HG03064 (cell line): Measurements from ENCODE around the gene OGFOD3.
"Not testable (repeated sequence)": the region's sequence is repeated elsewhere in the genome, so short reads cannot be mapped to it uniquely, and the experiment has no call there.

Source experiments
- ATAC-seq: cut with Tn5 transposase; IDR thresholded peaks from one replicate; pipeline ENCODE4 v1.9.1; 2021; ENCODE audit warnings: low read depth; ENCODE audit not compliant: unreplicated experiment

The OGFOD3 gene

DNA sequence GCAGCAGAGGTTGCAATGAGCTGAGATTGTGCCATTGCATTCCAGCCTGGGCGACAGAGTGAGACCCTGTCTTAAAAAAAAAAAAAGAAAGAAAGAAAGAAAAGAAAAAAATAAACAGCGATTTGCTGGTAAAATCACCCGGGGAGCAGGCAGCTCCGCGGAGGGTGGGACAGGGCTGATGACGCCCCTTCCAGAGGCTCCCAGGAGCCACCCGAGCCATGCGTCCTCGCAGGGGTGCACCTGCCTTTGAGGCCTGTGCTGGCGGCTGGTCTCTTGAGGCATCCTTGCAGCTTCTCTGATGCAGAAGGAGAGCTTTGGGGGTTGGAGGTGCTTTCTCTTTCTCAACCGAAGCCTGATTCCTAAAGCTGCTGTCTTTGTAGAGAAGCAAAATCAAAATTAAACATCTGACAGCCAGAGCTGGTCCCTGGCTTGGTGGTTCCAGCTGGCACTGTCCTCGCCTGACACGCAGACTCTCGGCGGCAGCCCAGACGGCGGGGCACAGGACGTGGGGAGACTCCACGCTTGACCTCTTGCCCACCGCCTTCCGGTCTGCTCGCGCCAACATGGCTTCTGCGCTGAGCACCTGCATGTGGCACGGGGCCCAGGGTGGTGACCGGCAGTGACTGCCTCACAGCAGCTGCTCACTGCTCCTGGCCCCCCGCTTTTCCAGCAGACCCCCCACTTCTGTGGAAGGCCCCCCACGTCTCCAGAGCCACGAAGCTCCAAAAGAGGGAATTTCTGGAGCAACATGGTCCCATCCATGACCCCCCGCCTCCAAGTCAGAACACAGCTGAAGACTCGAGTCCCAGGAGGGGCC is 40.3 kb downstream of the OGFOD3 start:
- no peak for ATAC-seq

DNA sequence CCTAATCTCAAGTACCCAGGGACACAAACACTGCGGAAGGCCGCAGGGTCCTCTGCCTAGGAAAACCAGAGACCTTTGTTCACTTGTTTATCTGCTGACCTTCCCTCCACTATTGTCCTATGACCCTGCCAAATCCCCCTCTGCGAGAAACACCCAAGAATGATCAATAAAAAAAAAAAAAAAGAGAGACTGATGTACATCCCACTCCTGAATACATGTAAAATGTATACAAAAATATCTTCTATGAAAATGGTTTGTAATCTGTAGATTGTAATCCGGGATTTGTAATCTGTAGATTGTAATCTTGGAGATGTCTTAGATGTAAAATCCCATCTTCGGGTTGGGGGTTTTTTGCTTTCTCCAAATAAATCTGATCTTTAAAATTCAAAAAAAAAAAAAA is 41.1 kb downstream of the OGFOD3 start:
- not testable (repeated sequence) for ATAC-seq

DNA sequence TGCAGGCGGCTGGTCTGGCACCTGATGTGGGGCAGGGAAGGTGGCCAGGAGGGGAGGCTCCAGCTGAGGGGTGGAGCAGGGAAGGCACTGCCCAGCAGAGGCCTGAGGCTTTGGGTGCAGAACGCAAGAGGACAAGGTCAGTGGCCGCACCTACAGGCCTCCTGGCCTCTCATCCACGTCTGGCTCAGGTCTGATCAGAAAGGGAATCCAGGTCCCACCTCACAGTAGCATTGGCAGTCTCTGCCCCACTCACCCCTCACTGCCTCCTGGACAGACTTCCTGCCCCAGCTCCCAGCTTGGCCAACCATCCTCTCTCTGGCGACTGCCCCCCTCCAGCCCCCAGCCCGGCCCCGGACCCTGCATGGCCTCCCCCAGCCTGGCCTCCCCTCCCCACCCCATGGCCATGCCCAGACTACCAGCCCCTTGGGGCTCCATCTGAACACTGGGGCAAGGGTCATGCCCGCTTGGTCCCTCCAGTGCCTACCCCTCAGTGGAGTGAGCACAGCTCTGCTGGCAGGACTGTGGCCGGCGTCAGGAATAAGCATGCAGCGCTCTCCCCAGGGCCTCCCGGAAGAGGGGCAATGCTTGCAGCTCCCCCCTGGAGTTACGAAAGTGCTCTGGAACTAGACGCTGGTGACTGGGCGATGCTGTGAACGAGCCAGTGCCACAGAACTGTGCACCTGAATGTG is 42.2 kb downstream of the OGFOD3 start:
- no peak for ATAC-seq

DNA sequence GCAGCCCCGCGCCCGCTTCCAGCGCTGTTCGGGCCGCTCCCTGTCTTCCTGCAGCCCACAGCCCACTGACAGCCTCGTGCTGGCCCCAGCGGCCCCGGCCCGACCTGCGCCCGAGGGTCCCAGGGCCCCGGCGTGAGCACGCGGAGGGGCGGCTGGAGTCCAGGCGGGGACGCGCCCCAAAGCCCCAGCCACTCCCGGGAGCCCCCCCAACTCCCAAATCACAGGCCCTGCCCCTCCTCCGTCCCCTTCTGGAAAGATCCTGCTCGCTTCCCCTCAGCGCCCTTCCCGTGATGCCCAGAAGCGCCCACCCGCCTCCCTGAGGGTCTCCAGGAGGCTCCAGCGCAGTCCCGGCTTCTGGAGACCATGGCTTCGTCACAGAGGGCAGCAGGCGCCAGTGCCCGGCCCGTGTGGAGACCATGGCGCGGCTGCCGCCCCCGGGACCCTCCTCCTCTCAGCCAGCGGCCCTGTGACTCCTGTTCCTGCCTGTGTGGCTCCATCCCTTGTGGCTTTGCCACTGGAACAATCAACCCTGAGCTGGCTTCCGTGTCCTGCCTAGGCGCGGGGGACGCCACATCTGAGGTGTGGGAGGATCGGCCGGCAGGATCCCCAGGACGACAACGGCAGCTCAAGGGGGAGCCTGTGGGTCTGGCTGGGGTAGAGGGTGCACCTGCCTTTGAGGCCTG is 42.9 kb downstream of the OGFOD3 start:
- ATAC-seq = no peak

DNA sequence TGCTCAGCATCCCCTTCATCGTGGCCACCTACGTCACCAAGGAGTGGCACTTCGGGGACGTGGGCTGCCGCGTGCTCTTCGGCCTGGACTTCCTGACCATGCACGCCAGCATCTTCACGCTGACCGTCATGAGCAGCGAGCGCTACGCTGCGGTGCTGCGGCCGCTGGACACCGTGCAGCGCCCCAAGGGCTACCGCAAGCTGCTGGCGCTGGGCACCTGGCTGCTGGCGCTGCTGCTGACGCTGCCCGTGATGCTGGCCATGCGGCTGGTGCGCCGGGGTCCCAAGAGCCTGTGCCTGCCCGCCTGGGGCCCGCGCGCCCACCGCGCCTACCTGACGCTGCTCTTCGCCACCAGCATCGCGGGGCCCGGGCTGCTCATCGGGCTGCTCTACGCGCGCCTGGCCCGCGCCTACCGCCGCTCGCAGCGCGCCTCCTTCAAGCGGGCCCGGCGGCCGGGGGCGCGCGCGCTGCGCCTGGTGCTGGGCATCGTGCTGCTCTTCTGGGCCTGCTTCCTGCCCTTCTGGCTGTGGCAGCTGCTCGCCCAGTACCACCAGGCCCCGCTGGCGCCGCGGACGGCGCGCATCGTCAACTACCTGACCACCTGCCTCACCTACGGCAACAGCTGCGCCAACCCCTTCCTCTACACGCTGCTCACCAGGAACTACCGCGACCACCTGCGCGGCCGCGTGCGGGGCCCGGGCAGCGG is 43.6 kb downstream of the OGFOD3 start:
- no peak for ATAC-seq

DNA sequence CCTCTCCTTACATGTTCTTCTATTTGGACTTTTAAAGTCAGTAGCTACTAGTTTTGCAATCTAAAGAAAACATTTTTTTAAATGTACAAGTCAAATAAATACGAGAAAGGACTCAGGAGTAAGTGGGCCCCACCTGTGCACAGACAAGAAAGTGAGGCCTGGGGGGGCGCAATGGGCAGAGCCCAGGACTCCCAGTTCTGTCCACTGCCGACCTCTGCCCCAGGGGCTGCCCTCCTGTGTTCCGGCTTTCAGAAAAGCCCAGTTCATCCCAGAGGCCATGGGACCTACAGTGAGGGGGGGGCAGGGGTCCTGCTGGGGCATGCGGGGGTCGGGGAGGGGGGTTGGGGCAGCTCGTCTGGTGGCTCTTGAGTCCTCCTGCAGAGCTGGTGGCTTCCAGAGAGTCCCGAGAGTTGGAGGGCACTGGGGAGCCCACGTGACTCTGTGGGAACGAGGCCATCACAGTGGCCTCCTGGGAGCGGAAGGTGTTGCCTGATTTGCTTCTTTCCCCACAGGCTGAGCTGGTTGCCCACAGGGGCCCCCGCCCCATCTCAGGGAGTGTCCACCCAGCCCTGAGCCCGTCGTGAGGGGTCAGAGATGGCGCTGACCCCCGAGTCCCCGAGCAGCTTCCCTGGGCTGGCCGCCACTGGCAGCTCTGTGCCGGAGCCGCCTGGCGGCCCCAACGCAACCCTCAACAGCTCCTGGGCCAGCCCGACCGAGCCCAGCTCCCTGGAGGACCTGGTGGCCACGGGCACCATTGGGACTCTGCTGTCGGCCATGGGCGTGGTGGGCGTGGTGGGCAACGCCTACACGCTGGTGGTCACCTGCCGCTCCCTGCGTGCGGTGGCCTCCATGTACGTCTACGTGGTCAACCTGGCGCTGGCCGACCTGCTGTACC is 44.4 kb downstream of the OGFOD3 start:
- ATAC-seq = no peak

DNA sequence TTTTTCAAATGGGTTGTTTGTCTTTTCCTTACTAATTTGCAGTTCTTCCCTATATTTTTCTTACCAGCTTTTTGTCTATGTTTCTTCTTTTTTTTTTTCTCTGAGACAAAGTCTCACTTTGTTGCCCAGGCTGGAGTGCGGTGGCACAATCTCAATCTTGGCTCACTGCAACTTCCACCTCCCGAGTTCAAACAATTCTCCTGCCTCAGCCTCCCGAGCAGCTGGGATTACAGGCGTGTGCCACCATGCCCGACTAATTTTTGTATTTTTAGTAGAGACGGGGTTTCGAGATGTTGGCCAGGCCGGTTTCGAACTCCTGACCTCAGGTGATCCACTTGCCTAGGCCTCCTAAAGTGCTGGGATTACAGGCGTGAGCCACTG is 45.3 kb downstream of the OGFOD3 start:
- ATAC-seq = not testable (repeated sequence)

DNA sequence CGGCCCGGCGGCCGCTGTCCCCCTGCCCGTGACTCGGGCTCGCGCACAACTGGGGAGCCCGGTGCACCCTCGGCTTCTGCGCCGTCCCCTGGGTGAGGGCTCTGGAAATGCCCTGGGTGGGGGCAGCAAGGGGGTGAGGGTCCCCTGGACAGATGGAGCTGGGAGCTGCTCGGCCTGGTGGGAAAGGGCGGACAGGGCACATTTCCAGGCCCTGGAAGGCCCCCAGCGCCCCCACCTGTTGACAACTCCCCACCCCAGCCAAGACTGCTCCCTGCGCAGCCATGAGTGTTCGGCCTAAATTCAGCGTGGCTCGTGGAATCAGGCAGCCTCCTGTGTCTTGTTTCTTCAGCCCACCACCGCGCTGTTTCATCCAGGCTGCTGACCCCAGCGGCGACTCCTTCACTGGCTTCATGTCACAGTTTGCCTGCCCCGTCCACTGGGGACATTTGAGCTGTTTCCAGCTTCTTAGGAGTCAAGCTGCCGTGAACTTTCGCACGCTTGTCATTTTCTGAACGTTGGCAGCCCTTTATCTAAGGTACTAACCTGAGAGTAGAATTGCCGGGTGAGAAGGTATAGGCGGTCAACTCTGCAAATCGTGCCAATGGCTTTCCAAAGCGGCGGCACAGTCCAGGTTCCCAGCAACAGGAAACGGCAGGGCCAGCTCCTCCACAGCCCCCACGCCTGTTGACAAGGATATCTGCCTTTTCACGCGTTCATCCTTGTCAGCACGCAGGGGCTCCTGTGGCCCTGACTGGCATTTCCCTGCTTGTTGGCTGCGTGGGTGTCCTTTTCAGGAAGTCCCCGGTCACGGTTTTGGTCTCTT is 45.9 kb downstream of the OGFOD3 start:
- no peak for ATAC-seq

DNA sequence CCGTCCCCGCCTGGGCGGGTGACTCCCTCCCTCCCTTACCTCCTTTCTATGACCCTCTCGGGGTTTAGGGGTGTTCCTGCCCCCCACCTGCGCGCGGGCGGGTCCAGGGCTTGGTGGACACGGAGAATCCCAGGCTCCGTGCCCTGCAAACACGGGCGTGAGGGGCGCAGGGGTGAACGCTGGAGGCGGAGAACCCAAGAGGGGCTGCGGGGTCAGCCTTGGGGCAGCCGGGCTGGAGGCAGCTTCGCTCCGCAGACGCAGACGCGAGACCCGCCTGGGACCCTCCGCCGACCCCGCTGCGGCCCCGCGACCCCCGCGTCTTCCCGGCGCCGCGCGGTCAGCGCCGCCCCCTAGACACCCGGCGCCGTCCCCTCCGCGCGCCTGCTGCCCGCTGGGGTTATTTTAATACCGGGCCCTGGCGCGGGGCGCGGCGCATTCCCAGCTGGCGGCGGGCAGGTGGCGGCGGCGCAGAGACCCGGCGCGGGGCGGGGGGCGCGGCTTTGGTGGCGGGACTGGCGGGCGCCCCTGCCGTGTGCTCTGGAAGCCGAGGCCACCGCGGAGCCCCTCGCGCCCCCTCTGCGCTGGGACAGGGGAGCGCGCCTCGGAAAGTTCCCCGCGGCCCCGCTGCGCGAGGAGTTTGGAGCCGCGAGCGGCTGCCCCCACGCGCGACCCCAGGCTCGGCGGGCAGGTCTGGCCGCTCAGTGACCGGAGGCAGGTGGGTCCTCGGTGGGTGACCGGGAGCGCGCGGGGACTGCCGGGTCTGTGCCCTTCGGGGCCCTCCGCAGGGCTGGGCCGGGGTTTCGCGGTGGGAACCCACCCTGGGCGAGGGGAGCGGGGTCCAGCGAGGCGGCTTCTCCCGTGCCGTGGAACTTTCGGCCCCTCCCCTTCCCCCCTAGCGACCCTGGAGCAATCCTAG is 46.8 kb downstream of the OGFOD3 start, which contains the start of gene UTS2R:
UTS2R (plus strand) TSS at position 433 of the 916 bp plus-strand sequence. CDS start 2,560 bp downstream, outside the sequence.
- ATAC-seq = no peak

DNA sequence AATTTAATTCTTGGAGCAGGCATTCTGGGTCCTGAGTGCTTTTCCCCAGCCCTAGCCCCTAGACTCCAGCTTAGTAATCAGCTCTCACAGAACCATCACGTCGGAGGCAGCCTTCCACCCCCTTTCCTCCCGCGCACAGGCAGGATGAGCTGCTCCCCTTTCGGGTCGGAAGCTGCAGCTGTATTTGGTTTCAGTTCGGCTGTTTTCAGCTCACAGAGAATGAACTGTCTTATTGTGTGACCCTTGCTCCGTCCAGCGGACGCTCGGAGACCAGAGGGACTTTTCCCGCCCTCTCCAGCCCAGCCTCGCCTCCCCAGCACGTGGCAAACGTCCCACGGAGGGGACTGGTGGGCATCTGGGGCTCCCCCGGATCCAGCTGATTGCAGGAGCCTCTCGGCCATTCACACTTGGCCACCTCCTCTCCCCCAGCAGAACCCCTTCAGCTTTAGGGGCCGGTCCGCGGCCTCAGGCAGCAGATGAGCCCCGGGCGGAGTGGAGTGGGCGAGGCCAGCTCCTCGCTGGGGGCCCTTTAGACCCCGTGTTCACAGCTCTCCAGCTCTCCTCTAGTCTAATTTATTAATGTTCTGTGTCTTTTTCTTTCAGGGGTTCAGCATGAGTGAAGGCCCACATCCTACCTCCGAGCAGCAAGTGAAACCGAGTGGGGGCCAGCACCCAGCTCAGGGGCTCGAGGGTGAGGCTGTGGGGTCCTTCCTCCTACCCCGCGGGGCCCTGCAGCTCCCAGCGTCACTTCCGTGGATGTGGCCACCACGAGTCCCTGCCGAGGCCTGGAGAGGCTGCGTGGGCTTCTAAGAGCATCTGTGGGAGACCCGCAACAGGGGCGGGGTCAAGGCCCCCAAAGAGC is 47.7 kb downstream of the OGFOD3 start:
- ATAC-seq = no peak

- no peak for ATAC-seq
Observed at GRCh38 chr17:82369211-82369610, 49.2 kb downstream of the OGFOD3 start.

DNA sequence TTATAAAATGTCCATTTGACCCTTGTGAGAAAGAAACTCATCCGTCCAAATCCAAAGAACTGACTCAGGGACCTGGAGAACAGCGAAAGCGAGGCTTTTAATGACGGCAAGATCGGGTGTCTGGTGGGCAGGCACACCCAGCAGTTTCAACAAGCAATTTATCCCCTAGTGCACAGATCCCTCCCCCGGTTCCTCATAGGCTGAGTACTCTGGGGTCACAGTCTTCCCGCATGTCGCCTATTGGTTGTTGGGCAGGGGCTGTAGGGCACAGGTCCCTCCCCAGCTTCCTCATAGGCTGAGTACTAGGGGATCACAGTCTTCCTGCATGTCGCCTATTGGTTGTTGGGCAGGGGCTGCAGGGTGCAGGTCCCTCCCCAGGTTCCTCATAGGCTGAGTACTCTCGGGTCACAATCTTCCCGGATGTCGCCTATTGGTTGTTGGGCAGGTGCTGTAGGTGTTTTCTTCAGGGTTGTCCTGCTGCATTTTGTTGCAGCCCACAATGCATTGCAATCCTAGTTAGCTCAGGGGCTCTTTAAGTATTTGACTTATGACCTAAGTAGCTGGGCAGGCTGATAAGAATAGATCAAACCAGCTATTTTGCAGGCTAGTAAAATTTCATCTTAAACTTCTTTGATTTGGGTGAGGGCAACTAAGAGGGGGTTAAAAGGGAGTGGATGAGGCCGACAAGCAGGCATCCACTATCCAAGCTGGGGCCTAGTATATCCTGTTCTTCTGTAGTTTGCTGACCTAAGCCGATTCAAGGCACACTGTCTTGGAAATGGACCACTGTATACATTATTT is 50.5 kb downstream of the OGFOD3 start:
- no peak for ATAC-seq

DNA sequence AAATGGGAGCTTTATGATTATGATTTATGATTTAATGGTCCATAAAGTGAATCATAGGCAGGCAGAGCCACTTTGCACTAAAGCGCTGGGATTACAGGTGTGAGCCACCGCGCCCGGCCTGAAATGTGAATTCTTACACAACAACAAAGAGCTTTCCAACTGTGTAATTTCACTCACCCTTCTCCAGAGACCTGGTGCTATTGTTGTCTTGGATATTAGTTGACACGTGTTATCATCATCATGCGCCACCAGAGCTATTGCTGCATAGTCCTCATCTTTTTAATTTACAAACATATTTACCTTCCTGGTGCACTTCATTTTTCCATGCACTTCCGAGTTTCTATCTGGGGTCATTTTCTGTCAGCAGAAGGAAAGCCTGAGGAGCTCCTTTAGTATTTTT is 51.6 kb downstream of the OGFOD3 start:
- no peak for ATAC-seq

DNA sequence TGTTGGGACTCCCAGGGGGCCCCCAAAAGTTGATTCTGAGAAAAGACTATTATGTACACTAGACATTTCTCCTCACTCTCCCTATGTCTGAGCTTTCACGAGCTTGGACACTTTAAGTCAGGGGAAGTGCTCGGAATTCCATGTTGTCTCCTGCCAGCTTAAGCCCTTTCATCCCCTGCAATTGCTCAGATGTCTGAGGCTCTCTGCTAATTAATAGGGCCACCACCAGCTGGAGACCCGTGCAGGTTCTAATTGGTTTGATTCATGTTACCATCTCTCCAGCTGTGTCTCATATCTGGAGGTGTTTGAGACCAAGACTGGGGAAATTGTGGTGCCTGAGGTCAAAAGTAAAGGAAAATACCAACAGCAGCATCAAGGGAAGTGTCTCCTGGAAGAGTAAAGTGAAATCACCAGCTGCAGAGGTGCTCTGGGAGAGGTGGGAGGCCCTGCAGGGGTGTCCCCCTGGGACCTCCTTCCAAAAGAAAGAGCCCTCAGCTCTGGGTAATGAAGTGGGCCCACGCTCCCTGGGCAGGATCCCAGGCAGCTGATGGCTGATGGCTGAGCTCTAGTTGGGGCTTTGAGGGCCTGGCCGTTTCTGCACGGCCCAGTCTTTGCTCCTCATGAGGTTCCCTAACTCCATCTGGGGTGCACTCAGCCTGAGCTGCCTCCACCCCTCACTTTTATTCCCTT is 52.6 kb downstream of the OGFOD3 start:
- ATAC-seq = no peak

DNA sequence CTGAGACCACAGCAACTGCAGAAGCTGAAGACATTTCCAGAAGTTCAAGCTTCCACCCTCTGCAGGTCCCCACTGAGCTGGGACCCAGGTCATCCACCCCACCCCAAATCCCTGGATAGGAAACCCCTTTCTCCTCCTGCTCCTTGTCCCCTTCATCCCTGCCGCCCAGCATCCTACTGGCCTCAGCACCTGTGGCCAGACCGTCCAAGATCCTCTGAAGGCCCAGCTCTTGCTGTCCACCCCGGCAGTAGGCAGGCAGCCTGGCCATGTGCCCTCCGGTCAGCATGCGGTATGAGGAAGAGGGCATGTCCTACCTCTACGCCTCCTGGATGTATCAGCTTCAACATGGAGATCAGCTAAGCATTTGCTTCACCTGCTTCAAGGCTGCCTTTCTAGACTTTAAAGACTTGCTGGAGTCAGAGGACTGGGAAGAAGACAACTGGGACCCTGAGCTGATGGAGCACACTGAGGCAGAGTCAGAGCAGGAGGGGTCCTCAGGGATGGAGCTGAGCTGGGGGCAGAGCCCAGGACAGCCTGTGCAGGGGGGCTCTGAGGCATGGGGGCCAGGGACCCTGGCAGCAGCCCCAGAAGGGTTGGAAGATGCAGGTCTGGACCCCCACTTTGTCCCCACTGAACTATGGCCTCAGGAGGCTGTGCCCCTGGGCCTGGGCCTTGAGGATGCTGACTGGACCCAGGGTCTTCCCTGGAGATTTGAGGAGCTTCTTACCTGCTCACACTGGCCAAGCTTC is 56.3 kb downstream of the OGFOD3 start:
- ATAC-seq = no peak
